Measurements from ENCODE around the gene NAT16.
"Not testable (repeated sequence)": the region's sequence is repeated elsewhere in the genome, so short reads cannot be mapped to it uniquely, and the experiment has no call there.

Gene NAT16

GRCh38 chr7:101200862-101201599 is 20.9 kb upstream of the NAT16 start, which contains the start of gene MOGAT3:
Gene MOGAT3, minus strand, starts transcription at chr7:101201036. Its CDS starts 182 bp downstream, at chr7:101200854.
- Histone ChIP-seq H2AFZ (ENCODE audit: low read depth) (no peak within 1 kb of the TSS), H3K4me1 (ENCODE audit: low read depth, poor library complexity, severe bottlenecking) (no peaks in the 10 kb centered on the region), H3K4me3 (IDR thresholded peaks at IDR 0.05; ENCODE audit: insufficient read depth, low read depth, low read length) (no peak within 1 kb of the TSS), H3K4me2 (no peak within 1 kb of the TSS), H3K79me2 (ENCODE audit: insufficient read depth, low read depth) (no peaks in the 10 kb centered on the region), H3K27me3 (ENCODE audit: insufficient read depth, low read depth) (peaks cover 60% of the 10 kb centered on the region), H3K27ac (no peak within 1 kb of the TSS), H4K20me1 (ENCODE audit: insufficient read depth) (no peaks in the 10 kb centered on the region), H3K9ac (no peak within 1 kb of the TSS), H3K36me3 (ENCODE audit: insufficient read depth) (no peaks in the 10 kb centered on the region)
- no peak for TF ChIP-seq CTCF (conservative IDR thresholded peaks at IDR 0.05; ENCODE audit: low read depth, low read length)

- no peak overlapping the region for H3K4me2 ChIP-seq
- no peaks in the 10 kb centered on the region for H3K36me3 ChIP-seq (ENCODE audit: insufficient read depth)
Measured at GRCh38 chr7:101200504-101200861, 20.4 kb upstream of the NAT16 start.

GRCh38 chr7:101199522-101199921 is 19.4 kb upstream of the NAT16 start:
- not testable (repeated sequence) for H2AFZ ChIP-seq (ENCODE audit: low read depth); H3K4me2 ChIP-seq; H3K36me3 ChIP-seq (ENCODE audit: insufficient read depth); H3K79me2 ChIP-seq (ENCODE audit: insufficient read depth, low read depth); H3K9ac ChIP-seq; H3K4me3 ChIP-seq (IDR thresholded peaks at IDR 0.05; ENCODE audit: insufficient read depth, low read depth, low read length); H3K27ac ChIP-seq; H4K20me1 ChIP-seq (ENCODE audit: insufficient read depth); H3K4me1 ChIP-seq (ENCODE audit: low read depth, poor library complexity, severe bottlenecking)
- peaks cover 74% of the 10 kb centered on the region for H3K27me3 ChIP-seq (ENCODE audit: insufficient read depth, low read depth)

More at GRCh38 chr7:101200504-101200861, 20.4 kb upstream of the NAT16 start:
- TF ChIP-seq CTCF (conservative IDR thresholded peaks at IDR 0.05; ENCODE audit: low read depth, low read length): no peak
- no peaks in the 10 kb centered on the region for H3K4me1 ChIP-seq (ENCODE audit: low read depth, poor library complexity, severe bottlenecking)
- peaks cover 65% of the 10 kb centered on the region for H3K27me3 ChIP-seq (ENCODE audit: insufficient read depth, low read depth)
- H3K9ac ChIP-seq: no peak overlapping the region
- H2AFZ ChIP-seq (ENCODE audit: low read depth): no peak overlapping the region
- H3K4me3 ChIP-seq (IDR thresholded peaks at IDR 0.05; ENCODE audit: insufficient read depth, low read depth, low read length): no peak overlapping the region
- H3K79me2 ChIP-seq (ENCODE audit: insufficient read depth, low read depth): no peaks in the 10 kb centered on the region
- H4K20me1 ChIP-seq (ENCODE audit: insufficient read depth): no peaks in the 10 kb centered on the region
- no peak overlapping the region for H3K27ac ChIP-seq

GRCh38 chr7:101198476-101198875 is 18.4 kb upstream of the NAT16 start:
- TF ChIP-seq CTCF (conservative IDR thresholded peaks at IDR 0.05; ENCODE audit: low read depth, low read length): no peak
- Histone ChIP-seq H4K20me1 (ENCODE audit: insufficient read depth) (no peaks in the 10 kb centered on the region), H3K27me3 (ENCODE audit: insufficient read depth, low read depth) (peaks cover 76% of the 10 kb centered on the region), H3K4me3 (IDR thresholded peaks at IDR 0.05; ENCODE audit: insufficient read depth, low read depth, low read length) (no peak overlapping the region), H3K27ac (no peak overlapping the region), H2AFZ (ENCODE audit: low read depth) (no peak overlapping the region), H3K79me2 (ENCODE audit: insufficient read depth, low read depth) (no peaks in the 10 kb centered on the region), H3K4me1 (ENCODE audit: low read depth, poor library complexity, severe bottlenecking) (no peaks in the 10 kb centered on the region), H3K36me3 (ENCODE audit: insufficient read depth) (no peaks in the 10 kb centered on the region), H3K4me2 (no peak overlapping the region), H3K9ac (no peak overlapping the region)

- H3K4me1 ChIP-seq (ENCODE audit: low read depth, poor library complexity, severe bottlenecking): no peaks in the 10 kb centered on the region
- no peaks in the 10 kb centered on the region for H4K20me1 ChIP-seq (ENCODE audit: insufficient read depth)
- TF ChIP-seq CTCF (conservative IDR thresholded peaks at IDR 0.05; ENCODE audit: low read depth, low read length): no peak
- no peaks in the 10 kb centered on the region for H3K79me2 ChIP-seq (ENCODE audit: insufficient read depth, low read depth)
- H3K36me3 ChIP-seq (ENCODE audit: insufficient read depth): no peaks in the 10 kb centered on the region
- H3K9ac ChIP-seq: no peak overlapping the region
- H3K4me2 ChIP-seq: no peak overlapping the region
- no peak overlapping the region for H2AFZ ChIP-seq (ENCODE audit: low read depth)
- peaks cover 77% of the 10 kb centered on the region for H3K27me3 ChIP-seq (ENCODE audit: insufficient read depth, low read depth)
- H3K27ac ChIP-seq: no peak overlapping the region
- H3K4me3 ChIP-seq (IDR thresholded peaks at IDR 0.05; ENCODE audit: insufficient read depth, low read depth, low read length): no peak overlapping the region
Measured at GRCh38 chr7:101197991-101198390, 17.9 kb upstream of the NAT16 start.
